K562 (cell line): ENCODE data around the gene NRP2. TPM values are rescaled to one million over a fixed set of nuclear protein-coding genes. Genes with fewer than 3 reads are reported as not detected.

Source experiments
- CEBPG ChIP-seq, 3 experiments: fragments of 200-800 bp in 1 of 3; sonication (Bioruptor generic) in 1 of 3; sonication (generic) in 1 of 3; formaldehyde crosslinking in 1 of 3; IDR thresholded peaks in 2 of 3; conservative IDR thresholded peaks in 1 of 3; 2 replicates each; pipeline versions ENCODE4 v1.6.1 to v1.8.0; 2016 to 2022; ENCODE audit warnings: missing compliant biosample characterization in 2 of 3, missing genetic modification characterization in 2 of 3, mild to moderate bottlenecking in 1 of 3, missing genetic modification reagents in 1 of 3
- CLOCK ChIP-seq: fragments of 250-450 bp; sonication (Bioruptor Pico); IDR thresholded peaks from 2 replicates; pipeline ENCODE4 v1.4.0; 2020; ENCODE audit warnings: mild to moderate bottlenecking, moderate library complexity, borderline replicate concordance
- CREB5 ChIP-seq: fragments of 250-450 bp; sonication (Bioruptor Pico); IDR thresholded peaks from 2 replicates; pipeline ENCODE4 v1.5.0; 2020; ENCODE audit warnings: mild to moderate bottlenecking
- HNRNPK ChIP-seq: fragments of 200-400 bp; formaldehyde crosslinking; IDR thresholded peaks from one replicate; pipeline ENCODE4 v1.6.1; 2018; ENCODE audit warnings: mild to moderate bottlenecking, low read depth, low read length; ENCODE audit not compliant: poor library complexity, severe bottlenecking
- LCOR ChIP-seq: sonication (generic); formaldehyde crosslinking; IDR thresholded peaks from 2 replicates; pipeline ENCODE4 v1.8.0; 2022; ENCODE audit warnings: mild to moderate bottlenecking, missing genetic modification reagents
- MCM3 ChIP-seq: fragments of 450-650 bp; IDR thresholded peaks from 2 replicates; pipeline ENCODE4 v1.6.1; 2016
- MLX ChIP-seq, 2 experiments: fragments of 450-650 bp in 1 of 2; sonication (generic) in 1 of 2; formaldehyde crosslinking; conservative IDR thresholded peaks; 2 replicates each; pipeline versions ENCODE4 v1.4.0 to v1.8.1; 2020 to 2022; ENCODE audit warnings: mild to moderate bottlenecking in 1 of 2, missing genetic modification reagents in 1 of 2
- NCOA6 ChIP-seq: fragments of 450-650 bp; IDR thresholded peaks from 2 replicates; pipeline ENCODE4 v1.6.1; 2017; ENCODE audit warnings: mild to moderate bottlenecking
- PCBP1 ChIP-seq: fragments of 200-400 bp; formaldehyde crosslinking; IDR thresholded peaks from 2 replicates; pipeline ENCODE4 v1.6.1; 2018; ENCODE audit warnings: mild to moderate bottlenecking, low read depth, low read length; ENCODE audit not compliant: poor library complexity, severe bottlenecking
- SREBF1 ChIP-seq: fragments of 150-350 bp; IDR thresholded peaks from 2 replicates; pipeline ENCODE4 v1.6.1; 2014; ENCODE audit warnings: antibody characterized with exemption, low read depth, low read length, borderline replicate concordance
- polyA plus RNA-seq, 8 experiments: library from polyadenylated mRNA; depleted of rRNA in 4 of 8; stranded (reverse) in 5 of 8; unstranded in 3 of 8; fragments of >200 nt; fragmentation: Nextera tagmentation in 2 of 8; fragmentation: Illumina TruSeq in 1 of 8; extraction: Ambion mirVana in 2 of 8; extraction: Trizol in 1 of 8; gene quantifications; 2 replicates each; pipeline versions ENCODE4 v1.2.1 to v1.2.3, GENCODE V29; 2011 to 2014; ENCODE audit warnings: inconsistent platforms in 1 of 8, missing spikeins in 1 of 8
- total RNA-seq, 7 experiments: library from RNA; depleted of rRNA in 6 of 7; stranded (reverse); fragments of >200 nt in 6 of 7; fragmentation: Illumina TruSeq in 2 of 7; extraction: Trizol in 2 of 7; gene quantifications; 2 replicates each; pipeline versions ENCODE4 v1.2.1 to v1.2.3, GENCODE V29; 2011 to 2021; ENCODE audit warnings: low replicate concordance in 1 of 7

NRP2 gene
- total and polyA plus RNA-seq, 9 of the 15 experiments (the other 6 are each of a cell fraction or from before 2014, with no cell fraction given) = 0.05 to 0.31 (median 0.15) TPM; not detected in 5

DNA sequence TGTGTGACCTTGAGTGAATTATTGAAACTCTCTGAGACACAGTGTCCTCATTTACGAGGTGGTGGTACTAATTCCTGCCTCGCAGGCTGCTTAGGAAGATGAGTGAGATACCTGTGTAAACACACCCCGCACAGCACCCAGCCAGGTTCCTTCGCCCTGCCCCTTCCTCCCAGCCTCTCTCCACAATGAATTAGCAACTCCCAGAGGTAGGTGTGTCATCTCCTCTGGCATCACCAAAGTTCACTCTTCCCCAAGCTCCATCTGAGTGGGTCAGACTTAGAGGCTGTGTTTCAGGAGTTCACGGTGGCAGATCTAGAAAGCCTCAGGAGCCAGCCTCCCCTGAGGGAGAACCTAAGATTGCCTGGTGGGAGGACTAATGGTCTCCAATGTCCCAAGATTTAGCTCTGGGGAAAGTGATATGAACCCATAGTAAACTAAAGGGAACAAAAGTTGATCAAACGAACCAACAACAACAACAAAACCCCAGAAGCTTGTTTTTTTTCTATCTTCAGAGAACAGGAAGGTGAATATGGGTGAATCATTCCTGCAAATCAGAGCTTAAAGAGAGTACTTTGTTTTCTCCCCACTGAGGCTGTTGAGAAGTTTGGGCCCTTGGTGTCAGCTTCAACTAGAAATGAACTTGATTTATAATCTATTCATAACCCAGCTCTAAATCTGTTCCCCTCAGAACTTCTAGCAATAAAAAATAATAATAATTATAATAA is 44.4 kb upstream of the NRP2 start (continued):
- TF ChIP-seq CEBPG (CRISPR knock-in tag; IDR thresholded peaks at IDR 0.05) (no peak), CEBPG (tag; conservative IDR thresholded peaks at IDR 0.05 in 1 of 2, IDR thresholded peaks at IDR 0.05 in 1 of 2) (no peak), PCBP1 (no peak), MCM3 (no peak), MLX (CRISPR knock-in tag; conservative IDR thresholded peaks at IDR 0.05) (no peak), CLOCK (CRISPR knock-in tag) (no peak), LCOR (CRISPR knock-in tag) (no peak), HNRNPK (no peak), NCOA6 (no peak), CREB5 (CRISPR knock-in tag) (no peak), SREBF1 (no peak)
